HG03354 (cell line): ENCODE data around the gene RPTOR.
"Not testable (repeated sequence)": the region's sequence is repeated elsewhere in the genome, so short reads cannot be mapped to it uniquely, and the experiment has no call there.

Experiments used
- ATAC-seq: cut with Tn5 transposase; IDR thresholded peaks from one replicate; pipeline ENCODE4 v1.9.1; 2021; ENCODE audit warnings: mild to moderate bottlenecking; ENCODE audit not compliant: unreplicated experiment, poor library complexity, severe bottlenecking

Gene RPTOR, protein sequence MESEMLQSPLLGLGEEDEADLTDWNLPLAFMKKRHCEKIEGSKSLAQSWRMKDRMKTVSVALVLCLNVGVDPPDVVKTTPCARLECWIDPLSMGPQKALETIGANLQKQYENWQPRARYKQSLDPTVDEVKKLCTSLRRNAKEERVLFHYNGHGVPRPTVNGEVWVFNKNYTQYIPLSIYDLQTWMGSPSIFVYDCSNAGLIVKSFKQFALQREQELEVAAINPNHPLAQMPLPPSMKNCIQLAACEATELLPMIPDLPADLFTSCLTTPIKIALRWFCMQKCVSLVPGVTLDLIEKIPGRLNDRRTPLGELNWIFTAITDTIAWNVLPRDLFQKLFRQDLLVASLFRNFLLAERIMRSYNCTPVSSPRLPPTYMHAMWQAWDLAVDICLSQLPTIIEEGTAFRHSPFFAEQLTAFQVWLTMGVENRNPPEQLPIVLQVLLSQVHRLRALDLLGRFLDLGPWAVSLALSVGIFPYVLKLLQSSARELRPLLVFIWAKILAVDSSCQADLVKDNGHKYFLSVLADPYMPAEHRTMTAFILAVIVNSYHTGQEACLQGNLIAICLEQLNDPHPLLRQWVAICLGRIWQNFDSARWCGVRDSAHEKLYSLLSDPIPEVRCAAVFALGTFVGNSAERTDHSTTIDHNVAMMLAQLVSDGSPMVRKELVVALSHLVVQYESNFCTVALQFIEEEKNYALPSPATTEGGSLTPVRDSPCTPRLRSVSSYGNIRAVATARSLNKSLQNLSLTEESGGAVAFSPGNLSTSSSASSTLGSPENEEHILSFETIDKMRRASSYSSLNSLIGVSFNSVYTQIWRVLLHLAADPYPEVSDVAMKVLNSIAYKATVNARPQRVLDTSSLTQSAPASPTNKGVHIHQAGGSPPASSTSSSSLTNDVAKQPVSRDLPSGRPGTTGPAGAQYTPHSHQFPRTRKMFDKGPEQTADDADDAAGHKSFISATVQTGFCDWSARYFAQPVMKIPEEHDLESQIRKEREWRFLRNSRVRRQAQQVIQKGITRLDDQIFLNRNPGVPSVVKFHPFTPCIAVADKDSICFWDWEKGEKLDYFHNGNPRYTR (N-terminal part only)

DNA sequence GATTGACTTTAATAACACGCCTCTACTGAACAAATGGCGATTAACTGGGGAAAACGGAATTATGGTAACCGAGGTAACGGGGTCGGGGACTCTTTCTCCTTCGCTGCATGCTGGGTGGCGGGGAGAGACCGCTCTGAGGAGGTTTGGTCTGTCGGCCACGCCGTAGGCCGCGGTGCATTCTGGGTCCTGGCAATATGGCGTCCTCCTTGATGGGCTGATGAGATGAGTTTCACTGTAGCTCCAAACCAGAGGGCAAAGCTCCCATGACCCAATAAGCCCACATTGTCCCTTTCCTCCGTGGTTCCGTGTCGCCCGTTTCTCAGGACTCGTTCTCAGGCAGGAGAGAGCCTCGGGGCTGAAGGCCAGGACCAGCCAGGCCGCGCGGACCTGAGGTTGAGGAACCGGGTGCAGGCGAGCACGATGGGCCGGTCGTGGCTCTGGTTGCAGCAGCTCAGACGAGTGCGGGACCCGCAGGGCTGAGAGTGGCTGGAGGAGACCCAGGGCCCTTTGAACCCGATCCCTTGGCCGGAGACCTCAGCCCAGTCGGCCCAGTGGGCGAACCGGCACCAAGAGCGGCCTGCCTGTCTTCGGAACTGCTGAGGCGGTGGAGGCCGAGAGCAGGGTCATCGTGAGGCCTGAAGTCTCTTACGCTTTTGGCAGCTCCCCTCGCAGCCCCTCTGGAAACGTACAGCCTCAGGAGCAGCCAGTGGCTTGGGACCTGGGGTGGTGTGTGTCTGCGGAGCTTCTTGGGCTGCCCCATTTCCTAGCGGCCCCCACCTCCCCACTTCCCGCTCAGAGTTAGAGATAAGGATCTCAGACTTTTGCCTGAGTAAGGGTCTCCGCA is at the start of gene RPTOR:
Gene RPTOR (plus strand): TSS at position 184 of the 844 bp plus-strand sequence. CDS start 792 bp downstream, outside the sequence.
- ATAC-seq = no peak

DNA sequence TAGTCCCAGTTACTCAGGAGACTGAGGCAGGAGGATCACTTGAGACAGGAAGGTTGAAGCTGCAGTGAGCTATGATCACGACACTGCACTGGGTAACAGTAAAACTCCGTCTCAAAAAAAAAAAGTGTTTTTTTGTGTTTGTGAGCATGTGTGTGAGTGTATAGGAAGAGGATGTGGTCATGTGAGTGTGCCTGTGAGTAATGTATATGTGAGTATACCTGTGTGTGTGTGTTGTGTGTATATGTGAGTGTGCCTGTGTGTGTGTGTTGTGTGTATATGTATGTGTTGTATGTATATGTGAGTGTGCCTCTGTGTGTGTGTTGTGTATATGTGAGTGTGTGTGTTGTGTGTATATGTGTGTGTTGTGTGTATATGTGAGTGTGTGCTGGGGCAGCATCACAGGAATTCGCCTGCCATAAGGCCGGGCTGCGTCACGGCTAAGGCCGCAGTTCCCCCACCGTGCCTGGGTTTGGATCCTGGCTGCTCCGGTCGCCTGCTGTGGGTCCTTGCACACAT is 46.9 kb upstream of the RPTOR start:
- no peak for ATAC-seq

DNA sequence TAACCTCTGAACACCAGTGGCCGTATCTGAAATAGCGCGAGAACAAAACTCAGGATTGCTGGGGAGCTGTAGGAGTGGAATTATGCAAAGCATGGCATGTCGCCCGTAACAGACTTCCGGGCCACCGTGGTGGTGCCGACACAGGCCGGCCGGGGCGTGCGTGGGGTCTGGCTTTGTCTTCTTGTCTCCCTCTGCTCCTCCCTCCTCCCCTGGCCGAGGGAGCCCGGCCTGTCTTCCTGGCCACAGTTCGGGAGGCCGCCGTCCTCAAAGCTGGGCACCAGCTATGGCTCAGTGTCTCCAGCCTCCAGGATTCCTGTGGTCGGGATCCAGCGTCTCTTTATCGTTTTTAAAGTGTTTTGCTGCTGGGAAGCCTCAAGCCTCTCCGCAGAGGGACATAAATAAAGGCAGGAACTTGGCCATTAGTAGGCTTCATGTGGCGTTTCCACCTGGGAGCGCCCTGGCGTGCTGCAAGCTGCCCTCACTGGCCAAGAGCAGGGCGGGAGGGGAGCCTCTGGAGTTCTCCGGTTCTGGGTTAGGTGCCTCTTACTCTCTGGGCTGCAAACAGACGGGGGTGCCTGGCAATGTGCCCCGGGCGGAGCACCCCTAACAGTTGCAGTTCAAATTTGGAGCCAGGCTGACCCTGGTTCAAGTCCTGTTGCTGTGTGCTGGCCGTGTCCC is 46.3 kb upstream of the RPTOR start:
- ATAC-seq = no peak

DNA sequence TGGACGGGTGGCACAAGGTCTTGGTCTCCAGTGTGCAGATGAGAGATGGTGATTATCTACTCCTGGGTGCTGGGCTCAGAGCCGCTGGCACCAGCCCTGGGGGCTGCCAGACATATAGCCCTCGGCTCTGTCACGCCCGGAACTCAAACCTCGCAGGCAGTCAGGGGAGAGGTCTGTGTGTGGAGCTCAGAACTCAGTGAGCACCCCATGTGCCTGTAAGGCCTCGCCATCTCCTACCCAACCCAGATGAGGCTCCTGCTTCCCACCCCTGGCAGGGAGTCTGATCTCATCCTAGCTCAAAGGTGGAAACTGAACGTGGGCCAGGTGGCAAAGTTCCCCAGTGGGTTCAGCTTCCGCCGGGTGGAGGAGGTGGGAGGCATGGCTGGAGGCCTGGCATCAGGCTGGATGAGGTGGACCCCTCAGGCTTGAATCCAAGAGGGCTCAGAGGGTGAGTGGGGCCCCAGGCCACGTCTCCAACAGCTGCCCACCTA is 45.7 kb upstream of the RPTOR start:
- ATAC-seq = no peak

DNA sequence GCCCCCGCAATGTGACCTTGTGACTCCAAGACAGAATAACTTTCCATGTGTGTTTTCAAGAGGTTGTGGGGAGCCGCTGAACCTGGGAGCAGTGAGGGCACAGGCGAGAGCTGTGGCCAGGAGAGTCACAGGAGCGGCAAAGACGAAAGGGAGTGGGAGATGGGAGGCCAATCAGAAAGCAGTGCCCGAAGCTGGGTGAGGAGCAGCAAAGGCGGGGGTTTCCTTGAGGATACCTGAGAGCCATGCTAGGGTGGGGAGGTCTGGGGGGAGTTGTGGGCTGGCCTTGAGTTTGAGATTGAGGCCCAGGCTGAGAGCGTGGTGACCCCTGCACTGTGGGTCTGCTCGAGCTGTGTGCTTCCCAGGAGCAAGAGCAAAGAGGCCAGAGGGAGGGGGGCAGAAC is 45.1 kb upstream of the RPTOR start:
- no peak for ATAC-seq

DNA sequence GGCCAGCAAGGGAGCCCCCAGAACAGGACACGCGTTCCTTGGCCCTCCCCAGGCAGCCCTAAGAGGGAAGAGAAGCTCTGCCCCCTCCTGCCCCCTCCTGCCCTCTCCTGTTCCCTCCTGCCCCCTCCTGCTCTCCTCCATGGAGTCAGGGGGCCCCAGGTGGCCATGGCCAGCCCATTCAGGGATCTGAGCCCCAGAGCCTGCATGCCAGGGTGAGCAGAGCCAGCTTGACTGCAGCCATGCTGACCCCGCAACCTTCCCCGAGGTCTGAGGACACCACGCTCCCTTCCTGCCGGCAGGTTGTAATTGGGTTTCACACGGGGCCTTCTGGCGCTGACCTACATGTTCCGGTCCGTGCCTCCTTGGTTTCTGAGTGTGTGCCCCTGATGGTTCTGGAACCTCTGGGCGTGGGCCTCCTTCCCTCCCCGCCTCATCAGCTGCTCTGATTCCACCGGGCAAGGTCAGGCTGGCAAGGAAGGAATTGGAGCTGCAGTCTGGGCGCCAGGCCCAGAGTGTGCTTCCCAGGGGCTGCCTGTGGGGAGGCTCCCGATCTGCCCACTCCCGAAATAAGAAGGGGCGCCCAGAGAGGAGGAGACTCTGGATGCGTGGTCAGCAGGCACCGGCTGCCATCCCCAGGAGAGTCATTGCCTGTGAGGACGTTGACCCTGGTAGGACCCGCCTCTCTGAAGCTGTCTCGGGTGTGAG is 44.5 kb upstream of the RPTOR start:
- no peak for ATAC-seq

DNA sequence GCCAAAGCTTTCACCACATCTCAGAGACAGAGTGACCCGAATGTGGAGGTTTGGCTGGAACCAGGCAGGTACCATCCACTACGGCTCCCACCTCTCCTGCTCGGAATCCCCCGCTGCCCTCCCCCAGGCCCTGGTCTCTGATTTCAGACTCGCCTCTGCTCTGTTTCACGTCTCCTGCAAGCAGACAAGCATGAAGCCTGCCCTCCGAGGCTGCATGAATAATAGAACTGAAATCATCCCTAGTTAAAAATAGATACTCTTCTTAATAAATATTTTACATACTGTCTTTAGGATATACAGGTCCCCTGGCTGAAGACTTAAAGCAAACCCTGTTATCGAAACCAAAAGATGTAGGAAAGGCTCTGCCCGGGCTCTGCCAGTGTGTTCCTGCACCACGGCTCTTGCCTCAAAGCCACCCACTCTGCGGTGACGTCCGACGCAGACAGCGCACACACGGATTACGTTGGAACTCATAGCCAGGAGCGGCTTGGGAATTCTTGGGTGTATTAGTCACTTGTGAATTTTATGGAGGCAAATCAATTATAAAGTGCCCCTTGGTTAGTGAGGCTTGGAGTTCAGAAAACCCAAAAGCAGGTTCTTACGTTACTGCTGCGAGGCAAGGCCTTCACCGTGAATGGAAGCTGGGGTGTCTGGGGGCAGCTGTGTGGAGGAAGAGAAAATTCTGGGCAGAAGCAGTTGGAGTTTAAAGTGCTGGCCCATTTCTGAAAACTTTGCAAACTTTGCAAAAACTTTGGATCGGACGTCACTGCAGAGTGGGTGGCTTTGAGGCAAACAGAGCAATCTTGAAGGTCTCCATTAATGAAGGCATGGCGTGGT is 42.7 kb upstream of the RPTOR start:
- ATAC-seq = no peak

DNA sequence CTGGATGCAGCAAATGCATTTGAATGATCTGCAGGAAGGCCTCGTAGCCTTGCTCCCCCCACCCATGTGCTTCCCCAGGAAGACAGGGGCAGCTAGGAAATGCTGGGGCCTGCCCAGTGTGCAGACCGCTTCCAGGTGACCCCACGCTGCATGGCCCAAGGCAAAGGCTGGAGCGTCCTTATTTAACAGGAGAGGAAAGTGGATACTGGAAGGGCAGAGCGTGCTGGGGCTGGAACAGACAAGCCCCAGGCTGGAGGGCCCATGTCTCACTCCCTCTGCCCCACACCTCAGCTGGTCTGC is 42.1 kb upstream of the RPTOR start:
- ATAC-seq = no peak

DNA sequence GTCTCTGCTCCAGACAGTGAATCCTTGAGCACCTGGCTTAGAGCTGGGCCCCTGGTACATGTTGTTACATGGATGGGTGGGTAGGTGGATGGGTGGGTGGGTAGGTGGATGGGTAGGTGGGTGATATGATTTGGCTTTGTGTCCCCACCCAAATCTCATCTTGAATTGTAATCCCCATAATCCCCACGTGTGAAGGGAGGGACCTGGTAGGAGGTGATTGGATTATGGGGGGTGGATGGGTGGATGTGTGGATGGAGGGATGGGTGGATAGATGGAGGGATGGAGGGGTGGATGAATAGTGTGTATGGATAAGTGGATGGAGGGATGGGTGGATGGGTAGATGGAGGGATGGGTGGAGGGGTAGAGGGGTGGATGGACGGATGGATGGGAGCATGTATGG is 41.6 kb upstream of the RPTOR start:
- ATAC-seq = no peak

DNA sequence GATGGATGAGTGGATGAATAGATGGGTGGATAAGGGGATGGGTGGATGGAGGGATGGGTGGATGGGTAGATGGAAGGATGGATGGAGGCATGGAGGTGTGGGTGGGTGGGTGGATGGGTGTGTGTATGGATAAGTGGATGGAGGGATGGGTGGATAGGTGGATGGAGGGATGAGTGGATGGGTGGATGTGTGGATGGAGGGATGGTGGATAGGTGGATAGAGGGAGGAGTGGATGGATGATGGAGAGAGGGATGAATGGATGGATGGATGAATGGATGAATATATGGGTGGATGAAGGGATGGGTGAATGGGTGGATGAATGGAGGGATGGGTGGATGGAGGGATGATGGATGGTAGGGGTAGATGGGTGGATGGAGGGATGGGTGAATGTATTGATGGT is 40.7 kb upstream of the RPTOR start:
- ATAC-seq = no peak

DNA sequence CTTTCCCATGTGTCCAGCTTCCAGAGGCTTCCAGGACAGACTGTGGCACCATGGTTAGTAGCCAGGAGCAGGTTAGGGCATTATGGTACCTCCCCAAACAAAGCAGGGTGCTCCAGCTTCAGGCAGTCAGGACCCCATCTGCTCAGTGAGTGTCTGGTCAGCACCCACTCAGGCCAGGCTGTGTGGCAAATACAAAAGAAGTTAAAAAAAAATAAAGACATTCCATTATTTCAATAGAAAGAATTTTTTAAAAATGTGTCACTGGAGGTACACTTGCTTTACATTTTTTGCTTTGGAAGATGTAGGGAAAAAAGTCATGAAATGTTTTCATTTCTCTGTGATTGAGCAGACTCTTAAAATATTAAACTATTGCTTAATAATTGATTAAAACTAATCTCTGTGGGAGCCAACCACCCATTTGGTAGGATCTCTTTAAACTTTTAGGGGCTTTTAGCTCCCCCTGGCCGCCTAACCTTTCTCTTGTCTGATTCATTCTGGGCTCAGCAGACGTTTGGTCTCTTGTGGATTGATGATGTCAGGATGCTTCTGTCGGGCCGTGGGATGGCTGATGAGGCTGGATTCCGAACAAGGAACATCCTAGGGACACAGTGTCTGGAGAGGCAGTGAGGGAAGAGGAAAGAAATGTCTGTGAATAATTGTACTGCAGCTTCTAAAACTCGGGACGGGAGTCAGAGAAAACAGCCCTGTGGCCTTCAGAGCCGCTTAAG is 39.8 kb upstream of the RPTOR start:
- ATAC-seq = no peak

DNA sequence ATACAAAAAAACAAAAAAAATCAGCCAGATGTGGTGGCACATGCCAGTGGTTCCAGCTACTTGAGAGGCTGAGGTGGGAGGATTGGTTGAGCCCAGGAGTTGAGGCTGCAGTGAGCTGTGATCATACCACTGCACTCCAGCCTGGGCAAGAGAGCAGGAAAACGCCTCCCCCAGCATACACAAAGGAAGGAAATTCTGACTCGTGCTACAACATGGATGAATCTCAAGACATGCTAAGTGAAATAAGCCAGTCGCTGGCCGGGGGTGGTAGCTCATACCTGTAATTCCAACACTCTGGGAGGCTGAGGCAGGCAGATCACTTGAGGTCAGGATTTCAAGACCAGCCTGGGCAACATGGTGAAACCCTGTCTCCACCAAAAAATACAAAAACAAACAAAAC is 37.5 kb upstream of the RPTOR start:
- ATAC-seq = not testable (repeated sequence)

DNA sequence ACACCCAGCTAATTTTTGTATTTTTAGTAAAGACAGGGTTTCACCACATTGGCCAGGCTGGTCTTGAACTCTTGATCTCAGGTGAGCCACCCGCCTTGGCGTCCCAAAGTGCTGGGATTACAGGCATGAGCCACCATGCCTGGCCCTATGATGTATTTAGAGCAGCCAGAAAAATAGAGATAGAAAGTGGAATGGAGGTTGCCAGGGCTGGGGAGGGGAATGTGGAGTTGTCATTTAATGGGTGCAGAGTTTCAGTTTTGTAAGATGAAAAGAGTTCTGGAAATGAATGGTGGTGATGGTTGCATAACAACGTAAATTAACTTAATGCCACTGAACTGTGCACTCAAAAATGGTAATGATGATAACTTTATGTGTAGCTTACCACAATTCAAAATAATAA is 36.7 kb upstream of the RPTOR start:
- no peak for ATAC-seq

DNA sequence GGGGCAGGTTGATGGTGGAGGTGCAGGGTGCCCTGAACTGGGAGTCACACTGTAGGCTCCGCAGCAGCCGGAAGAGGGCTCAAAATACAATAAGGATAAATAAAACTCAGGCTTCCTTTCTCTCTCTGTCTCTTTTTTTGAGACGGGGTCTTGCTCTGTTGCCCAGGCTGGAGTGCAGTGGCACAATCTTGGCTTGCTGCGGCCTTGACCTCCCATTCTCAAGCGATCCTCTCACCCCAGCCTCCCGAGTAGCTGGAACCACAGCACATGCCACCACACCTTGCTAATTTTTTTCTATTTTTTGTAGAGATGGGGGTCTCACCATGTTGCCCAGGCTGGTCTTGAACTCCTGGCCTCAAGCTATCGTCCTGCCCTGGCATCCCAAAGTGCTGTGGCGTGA is 35.3 kb upstream of the RPTOR start:
- no peak for ATAC-seq

DNA sequence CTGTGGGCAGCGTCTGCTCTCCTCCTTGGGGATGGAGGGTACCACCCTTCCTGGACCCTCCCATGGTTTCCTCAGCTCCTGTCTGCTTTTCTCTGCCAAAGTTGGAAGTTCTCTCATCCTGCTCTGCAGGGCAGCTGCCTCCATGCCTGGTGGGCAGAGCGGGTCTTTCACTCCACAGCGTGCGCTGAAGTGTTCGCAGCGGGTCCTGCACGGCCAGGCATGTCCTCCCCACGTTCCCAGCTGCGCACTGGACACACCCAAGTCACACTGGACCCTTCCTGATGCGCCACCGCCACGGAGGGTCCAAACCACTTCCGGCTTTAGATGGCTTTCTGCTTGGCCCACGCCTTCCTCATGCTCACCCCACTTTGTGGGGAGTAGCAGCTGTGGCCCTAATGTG is 34.5 kb upstream of the RPTOR start:
- no peak for ATAC-seq

DNA sequence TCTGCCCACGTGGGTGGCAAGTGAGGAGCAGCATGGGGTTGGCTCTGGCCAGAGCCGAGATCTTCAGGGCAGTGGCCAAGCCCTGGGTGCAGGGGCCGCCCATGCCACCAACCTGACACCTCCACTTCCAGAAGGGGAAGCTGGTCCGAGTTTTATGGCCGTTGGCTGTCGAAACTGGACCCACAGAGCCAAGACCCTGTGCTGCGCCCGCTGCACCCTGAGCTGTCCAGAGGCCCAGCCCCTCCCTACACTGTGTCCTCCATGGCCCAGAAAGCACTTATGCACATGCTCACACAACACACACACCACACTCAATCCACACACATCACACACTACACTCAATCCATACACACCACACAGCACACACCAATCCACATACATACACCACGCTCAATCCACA is 33.9 kb upstream of the RPTOR start:
- ATAC-seq = no peak
